HG03066 (cell line): ENCODE measurements around the gene OR1E2.
"Not testable (repeated sequence)": the region's sequence is repeated elsewhere in the genome, so short reads cannot be mapped to it uniquely, and the experiment has no call there.

Source experiments
- ATAC-seq: cut with Tn5 transposase; IDR thresholded peaks from one replicate; pipeline ENCODE4 v1.9.1; 2021; ENCODE audit warnings: low read depth; ENCODE audit not compliant: unreplicated experiment

The OR1E2 gene, protein sequence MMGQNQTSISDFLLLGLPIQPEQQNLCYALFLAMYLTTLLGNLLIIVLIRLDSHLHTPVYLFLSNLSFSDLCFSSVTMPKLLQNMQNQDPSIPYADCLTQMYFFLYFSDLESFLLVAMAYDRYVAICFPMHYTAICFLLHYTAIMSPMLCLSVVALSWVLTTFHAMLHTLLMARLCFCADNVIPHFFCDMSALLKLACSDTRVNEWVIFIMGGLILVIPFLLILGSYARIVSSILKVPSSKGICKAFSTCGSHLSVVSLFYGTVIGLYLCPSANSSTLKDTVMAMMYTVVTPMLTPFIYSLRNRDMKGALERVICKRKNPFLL

GRCh38 chr17:3433741-3434140 lies at the start of gene OR1E2:
Gene OR1E2, minus strand, starts transcription at chr17:3433841. Its CDS starts 0 bp downstream, at chr17:3433841.
- ATAC-seq = no peak

- ATAC-seq = no peak
Measured at GRCh38 chr17:3482852-3483251, 49.2 kb upstream of the OR1E2 start.

DNA sequence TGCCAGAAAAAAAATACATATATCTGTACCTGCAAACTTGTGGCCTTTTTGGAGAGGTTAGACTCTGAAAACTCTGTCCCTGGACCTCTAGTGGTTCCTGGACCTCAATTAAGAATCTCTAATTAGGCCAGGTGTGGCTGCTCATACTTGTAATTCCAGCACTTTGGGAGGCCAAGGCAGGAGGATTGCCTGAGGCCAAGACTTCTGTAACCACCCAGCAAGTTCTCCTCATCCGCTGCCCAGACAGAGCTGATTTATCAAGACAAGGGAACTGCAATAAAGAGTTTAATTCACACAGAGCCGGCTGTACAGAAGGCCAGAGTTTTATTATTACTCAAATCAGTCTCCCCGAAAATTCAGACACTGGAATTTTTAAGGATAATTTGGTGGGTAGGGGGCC lies 46.3 kb upstream of the OR1E2 start:
- no peak for ATAC-seq

DNA sequence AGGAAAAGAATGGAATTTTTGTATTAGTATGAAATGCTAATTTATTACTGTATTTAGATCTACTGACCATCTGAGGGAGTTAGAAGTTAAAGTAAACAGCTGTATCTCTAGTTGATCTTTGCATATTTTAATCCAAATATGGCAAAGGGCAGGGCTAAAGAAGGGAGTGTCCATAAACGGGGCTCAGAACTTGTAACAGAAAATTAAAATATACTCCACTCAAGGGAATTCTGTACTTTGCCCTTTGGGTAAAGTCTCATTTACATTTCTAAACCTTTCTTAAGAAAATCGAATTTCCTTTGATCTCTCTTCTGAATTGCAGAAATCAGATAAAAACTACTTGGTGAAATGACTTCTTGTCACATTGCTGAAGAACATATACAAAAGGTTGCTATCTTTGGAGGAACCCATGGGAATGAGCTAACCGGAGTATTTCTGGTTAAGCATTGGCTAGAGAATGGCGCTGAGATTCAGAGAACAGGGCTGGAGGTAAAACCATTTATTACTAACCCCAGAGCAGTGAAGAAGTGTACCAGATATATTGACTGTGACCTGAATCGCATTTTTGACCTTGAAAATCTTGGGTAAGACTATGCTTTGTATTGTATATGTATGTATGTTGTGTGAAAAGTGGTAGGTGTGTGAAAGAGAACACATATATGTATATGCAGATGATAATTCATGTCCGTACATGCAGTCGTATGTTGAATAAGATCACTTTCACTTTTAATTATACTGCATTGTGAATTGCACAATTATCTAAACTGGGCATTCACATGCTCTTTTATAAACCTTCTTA lies 42.4 kb upstream of the OR1E2 start, which contains the start of gene ASPA:
Gene ASPA, plus strand, starts transcription at position 186 of the 799 bp plus-strand sequence. Its CDS starts 163 bp downstream, at position 349.
- no peak for ATAC-seq

GRCh38 chr17:3475251-3475685 lies 41.6 kb upstream of the OR1E2 start:
- ATAC-seq = no peak

- no peak for ATAC-seq
Measured at GRCh38 chr17:3474212-3474611, 40.6 kb upstream of the OR1E2 start.

- ATAC-seq = no peak
Measured at GRCh38 chr17:3472137-3472536, 38.5 kb upstream of the OR1E2 start.

- ATAC-seq = no peak
Measured at GRCh38 chr17:3471599-3471998, 38.0 kb upstream of the OR1E2 start, which contains the start of gene SPATA22. Gene SPATA22, minus strand, starts transcription at chr17:3471819. Its CDS starts 2,494 bp downstream, at chr17:3469325.

DNA sequence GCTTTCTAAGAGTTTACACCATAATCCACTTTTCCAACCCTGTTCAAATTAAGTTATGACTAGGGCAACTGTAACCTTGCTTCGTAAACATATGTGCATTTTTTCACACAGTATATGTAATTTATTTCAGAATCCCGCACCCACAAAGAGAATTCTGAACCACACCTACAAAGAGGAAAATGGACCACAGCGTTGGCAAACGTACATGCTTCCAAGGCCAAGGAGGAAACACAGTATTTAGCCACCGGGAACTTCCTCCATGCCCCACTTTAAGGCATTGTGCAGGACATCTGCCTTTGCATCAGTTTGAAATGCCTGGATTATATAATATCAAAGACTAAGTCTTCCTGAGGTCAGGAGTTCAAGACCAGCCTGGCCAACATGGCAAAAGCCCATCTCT lies 35.9 kb upstream of the OR1E2 start:
- ATAC-seq = no peak

DNA sequence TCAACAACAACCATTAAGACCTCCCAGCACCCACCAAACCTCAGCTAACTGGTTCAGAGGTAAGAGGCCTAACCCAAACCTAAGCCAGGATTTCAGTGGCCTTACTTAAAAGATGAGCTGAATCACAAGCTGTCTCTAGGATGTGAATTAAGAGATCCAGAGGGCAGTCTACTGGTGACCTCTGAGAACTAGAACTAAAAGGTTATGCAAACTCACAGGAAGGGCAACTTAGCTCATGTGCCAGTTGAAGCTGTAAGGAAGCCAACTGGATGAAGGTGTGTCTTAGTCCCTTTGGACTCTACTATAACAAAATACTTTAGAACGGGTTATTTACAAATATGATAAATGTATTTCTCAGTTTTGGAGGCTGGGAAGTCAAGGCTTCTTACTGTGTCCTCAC lies 32.7 kb upstream of the OR1E2 start:
- not testable (repeated sequence) for ATAC-seq

DNA sequence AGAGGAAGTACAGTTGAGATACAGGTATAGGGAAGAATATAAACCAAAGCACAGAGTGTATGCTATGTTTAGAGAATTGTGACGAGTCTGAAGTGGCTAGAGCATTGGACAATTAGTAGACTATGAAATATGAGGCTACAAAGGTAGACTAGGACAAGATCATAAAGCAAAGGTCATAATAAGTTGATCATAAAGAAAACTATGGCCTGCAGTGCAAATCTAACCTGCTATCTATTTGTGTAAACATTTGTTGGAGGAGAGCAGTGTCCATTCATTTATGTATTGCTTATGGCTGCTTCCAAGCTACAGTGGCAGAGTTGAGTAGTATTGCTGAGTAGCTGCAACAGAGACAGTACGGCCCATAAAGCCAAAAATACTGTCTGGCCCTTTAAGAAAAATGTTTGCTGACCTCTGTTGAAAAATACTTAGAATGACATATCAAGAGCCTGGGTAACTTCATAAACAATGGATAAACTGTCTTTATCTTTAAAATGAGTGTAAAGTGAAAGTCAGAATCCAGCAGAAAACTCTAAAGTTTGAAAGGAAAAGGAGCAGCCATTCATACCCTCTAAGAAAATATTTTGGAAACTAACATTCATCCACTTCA lies 14.5 kb upstream of the OR1E2 start:
- ATAC-seq = no peak

GRCh38 chr17:3447625-3448024 lies 14.0 kb upstream of the OR1E2 start:
- no peak for ATAC-seq

DNA sequence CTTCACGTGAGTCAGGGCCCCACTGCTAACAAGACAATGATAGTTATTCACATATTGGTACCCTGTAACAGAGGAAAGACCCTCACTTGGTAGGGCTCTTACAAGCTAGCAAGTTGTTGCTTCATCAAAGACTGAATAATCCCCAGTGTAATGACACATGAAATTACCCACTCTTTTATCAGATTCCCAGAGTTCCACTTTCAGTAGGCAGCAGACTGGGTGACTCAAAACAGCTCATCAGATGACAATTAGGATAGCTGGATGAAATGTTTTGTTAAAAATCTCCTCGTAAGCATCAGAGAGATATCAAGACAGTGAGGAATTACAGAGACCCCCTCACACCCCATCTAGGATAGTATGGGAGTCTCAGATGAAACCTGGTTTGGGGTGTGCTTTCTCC lies 6.8 kb upstream of the OR1E2 start:
- no peak for ATAC-seq

DNA sequence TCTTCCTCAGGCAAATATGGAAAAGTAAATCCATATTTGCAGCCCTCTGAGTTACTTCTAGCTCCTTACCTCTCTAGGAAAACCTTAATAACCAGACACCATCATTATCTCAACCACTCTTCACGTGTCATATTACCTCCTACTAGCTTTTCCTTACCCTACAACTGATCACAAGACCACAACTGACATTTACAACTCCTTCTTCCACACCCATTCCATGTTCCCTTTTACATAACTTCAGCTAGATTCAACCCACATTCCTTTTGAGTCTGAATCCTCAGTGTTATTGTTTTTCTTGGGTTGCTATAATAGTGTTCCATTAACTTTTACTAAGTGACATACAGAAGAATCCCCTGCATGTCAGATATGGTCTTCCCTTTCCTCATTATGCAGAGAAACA lies 4.7 kb upstream of the OR1E2 start:
- ATAC-seq = no peak

GRCh38 chr17:3433215-3433614 lies 426 bp downstream of the OR1E2 start:
- not testable (repeated sequence) for ATAC-seq

DNA sequence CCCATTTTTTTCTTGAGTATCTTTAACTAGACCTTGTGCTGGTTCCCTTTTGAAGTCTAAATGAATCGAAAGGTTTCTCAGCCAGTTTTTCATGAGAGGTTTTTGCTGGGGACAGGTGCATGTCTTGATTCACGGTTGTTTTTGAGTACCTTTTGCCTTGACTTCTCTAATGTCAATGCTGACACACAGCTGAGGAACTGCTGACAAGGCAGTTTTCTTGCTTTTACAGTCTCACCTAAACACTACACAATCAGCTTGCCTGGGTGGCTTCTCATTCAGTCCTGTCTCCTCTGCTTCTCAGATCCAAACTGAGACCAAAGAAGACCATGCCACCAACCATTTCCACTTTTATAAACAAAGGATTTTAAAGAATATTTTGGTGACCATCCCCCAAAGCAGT lies 15.4 kb downstream of the OR1E2 start:
- ATAC-seq = no peak

- ATAC-seq = no peak
Measured at GRCh38 chr17:3415610-3416009, 18.0 kb downstream of the OR1E2 start.

DNA sequence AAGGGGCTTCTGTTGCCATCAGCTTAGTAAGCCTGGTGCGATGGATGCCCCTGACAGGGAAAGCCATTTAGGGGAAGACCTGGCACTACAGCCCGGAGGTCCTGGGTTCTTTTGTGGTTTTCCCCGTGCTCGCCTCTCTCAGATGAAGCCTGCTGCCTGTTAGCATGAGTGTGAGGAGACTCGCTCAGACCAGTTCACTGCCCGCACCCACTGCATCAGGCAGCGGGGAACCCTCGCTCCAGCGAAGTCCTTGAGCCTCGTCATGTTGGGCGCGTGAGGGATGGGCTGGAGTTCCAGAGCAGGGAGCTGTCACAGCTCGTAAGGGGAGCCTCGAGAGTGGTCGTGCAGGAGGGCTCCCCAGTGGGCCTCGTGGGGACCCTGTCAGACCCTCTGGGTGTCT lies 21.4 kb downstream of the OR1E2 start:
- not testable (repeated sequence) for ATAC-seq

DNA sequence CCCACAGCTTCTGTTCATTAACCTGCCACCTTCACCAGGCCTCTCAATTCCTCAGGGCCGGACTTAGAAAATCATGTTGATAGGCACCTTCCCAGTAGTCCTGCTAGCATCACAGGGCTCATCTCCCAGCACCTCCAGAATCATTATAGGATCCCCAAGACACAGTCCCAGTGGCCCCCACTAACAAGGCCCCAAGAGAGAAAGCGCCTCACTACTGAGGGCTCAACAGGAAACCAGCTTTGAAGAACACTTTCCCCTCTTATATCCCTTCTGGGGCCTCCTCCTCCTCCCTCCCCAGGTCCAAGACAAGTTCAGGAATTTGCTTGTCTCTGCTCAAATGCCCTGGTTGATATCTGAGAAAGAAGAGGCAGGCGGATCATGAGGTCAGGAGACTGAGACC lies 22.6 kb downstream of the OR1E2 start, which contains the start of gene OR3A3:
Gene OR3A3, plus strand, starts transcription at position 301 of the 400 bp plus-strand sequence.
- no peak for ATAC-seq

DNA sequence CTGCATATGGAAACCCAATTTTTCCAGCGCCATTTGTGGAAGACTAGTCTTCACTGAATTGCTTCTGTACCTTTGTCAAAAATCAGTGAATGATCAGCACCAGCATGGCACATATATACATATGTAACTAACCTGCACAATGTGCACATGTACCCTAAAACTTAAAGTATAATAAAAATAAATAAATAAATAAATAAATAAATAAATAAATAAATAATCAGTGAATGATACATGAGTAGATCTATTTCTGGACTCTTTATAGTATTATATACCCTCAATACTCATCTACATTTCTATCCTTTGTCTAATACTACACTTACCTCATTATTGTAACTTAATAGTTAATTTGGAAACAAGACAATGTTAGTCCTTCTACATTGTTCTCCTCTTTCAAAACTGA lies 29.8 kb downstream of the OR1E2 start:
- ATAC-seq = not testable (repeated sequence)

GRCh38 chr17:3401786-3402185 lies 31.9 kb downstream of the OR1E2 start:
- no peak for ATAC-seq
